GM12891 (cell line): ENCODE results near the gene KHK.

Source experiments
- POLR2A ChIP-seq: IDR thresholded peaks from 2 replicates; pipeline ENCODE4 v1.6.1; 2011; ENCODE audit warnings: low read depth, low read length, control low read depth
- POLR2AphosphoS5 ChIP-seq: IDR thresholded peaks from 2 replicates; pipeline ENCODE4 v1.6.1; 2011; ENCODE audit warnings: low read depth, low read length, control low read depth
- TAF1 ChIP-seq: IDR thresholded peaks from 2 replicates; pipeline ENCODE4 v1.6.1; 2011; ENCODE audit warnings: low read depth, low read length, control low read depth

DNA sequence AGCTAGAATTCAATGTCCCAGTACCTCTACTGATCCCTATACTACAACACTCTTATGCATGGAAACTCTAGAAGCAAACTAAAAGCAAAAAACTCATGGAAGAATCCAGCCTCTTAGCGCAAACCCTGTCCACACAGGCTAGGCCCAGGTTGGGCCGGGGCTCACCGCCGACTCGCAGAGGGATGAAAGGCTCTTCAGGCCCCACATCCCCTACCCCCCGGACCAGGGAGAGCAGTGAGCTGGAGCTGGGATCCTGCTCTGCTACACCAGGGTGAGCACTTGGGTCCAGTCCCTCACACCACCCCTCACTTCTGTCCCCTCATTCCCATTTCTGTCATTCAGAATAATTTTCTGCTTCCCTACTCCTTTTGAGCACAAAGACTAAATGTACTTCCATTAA is 17.1 kb upstream of the KHK start:
- no peak for TF ChIP-seq POLR2AphosphoS5
- no peak for TF ChIP-seq POLR2A
- TF ChIP-seq TAF1 = no peak
